DMS114 treated with DMSO at 0.1 percent for 48 hours (cell line): ENCODE measurements around the gene PCP4.
"Not testable (repeated sequence)": the region's sequence is repeated elsewhere in the genome, so short reads cannot be mapped to it uniquely, and the experiment has no call there.

Source experiments
- DNase-seq: peaks from one replicate; lab custom pipeline; 2025; ENCODE audit not compliant: unreplicated experiment; lab: John Stamatoyannopoulos, UW

PCP4 gene

DNA sequence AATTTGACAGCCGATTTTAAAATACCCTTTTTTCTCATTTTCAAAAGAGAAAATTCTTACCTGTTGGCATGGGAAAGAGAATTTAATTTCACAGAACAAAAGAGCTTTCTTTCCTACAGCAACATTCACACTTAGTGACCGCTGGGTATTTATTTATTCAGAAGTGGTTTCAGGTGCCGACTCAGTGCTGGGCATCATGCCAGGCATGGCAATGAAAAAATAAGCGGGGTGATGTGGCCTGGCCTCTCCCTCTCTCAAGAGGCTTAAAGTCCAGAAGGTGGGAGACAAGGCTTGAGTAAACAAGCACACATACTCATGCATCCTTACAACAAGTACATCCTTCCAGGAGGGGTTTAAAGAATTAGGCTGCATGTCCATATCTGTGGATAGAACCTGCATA, 4.1 kb upstream of the PCP4 start:
- DNase-seq = no peak

DNA sequence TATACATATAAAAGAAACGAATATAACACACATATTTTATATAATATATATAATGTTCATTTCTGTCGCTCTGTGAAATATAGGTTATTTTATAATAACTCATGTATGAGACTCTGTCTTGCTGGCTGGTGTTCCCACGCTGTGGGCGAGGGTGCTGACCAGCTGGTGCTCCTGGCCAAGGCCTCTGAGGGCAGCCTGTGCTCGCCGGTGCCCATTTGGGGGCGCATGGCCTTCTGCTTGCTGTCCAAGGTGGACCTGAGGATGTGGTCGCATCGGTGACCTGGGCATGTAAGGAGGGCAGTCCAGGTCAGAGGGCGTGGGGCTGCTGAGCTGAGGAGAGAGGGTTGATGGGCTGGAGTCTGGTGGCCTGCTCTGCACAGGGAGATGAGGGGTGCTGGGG, 1.1 kb upstream of the PCP4 start:
- no peak for DNase-seq

DNA sequence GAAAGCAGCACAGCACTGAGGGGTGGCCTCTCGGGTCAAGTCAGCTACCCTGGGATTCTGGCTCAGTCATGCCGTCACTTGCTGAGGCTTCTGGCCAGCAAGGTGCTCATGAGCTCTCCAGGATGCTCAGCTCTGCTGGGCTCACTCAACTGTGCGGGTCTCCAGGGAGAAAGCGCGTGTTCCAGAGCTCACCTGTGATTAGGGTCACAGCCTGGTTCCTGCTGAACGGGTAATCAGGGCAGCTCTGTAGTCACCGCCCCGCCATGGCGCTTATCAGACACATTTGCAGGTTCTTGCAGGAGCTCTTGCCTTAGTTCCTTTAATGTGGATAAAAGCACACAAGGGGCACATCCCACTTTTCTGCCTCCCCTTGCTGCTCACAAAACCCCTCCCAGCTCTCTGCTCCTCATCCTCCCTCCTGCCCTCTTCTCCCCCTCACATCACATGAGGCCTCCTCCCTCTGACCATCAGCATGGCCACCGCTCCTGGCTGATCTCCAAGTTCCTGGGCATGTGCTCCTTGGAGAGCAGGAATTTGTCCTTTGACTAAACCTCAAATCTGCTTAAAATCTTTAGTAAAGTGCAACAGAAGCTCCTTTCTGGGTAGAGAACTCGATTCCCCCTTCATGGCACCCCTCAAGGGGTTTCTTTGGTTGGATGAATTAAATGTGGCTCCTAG, 2.0 kb downstream of the PCP4 start:
- no peak for DNase-seq

DNA sequence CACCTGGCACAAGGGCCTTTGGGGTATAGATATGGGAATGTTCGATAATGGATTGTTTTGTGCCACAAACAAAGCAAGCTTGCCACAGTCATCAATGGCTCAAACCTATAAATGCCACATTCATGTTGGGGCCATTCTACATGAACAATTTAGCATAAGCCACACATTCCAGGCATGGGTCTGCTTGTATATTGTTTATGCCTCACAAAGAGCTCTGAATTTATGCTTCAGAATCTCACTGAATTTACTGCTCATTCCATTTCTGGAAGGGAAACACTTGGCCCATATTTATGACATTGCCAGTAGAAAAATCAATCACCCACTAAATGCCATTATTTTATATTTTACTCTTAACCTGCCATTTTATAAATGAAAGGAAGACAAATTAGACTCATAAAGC, 6.4 kb downstream of the PCP4 start:
- DNase-seq = no peak

DNA sequence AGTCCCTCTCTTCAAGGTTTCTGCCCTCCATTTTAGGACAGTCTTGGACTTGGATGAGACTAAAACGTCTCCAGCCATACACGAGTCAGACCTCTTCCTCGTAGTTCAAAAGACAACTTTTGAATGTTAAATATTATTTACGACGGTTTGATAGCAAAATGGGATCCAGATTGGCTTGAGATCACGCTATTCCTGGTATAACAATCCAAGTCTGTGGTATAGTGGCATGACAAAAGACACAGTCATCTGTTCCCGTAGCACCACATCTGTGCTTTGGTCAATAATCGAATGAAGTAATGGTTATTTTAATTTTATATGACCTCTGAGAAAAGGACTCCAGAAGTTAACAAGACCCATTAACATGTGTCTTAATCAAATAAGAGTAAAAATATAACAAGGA, 7.0 kb downstream of the PCP4 start:
- no peak for DNase-seq

DNA sequence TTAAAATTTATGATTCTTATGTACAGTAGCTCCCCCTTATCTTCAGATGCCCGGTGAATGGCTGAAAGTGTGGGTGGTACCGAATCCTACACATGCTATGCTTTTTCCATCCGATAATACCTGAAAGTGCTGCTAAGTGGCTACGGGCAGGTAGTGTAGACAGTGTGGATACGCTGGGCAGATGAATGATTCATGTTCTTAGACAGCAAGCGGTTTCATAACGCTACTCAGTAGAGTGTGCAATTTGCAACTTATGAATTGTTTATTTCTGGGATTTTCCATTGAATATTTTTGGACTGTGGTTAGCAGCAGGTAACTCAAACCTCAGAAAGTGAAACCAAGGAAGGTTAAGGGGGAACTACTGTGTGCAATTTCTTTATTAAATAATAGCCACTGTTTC, 7.5 kb downstream of the PCP4 start:
- DNase-seq = no peak

DNA sequence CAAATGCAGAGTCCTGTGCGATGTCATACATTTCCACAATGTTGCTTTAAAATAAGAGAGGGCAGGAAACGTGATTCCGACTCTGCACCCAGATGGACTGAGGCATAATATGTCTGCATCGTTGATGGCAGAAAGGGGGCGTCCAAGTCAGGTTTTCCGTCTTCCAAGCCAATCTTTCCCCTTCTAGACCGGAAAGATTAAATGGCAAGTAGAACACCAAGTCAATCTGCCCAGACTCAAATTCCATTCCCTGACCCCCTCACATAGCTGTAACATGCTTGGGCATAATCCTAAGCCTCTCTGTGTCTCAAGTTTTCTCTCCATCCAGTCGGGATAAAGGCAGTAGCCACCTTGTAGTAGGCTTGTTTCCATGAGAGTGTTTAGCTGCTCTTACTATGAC, 14.4 kb downstream of the PCP4 start:
- no peak for DNase-seq

DNA sequence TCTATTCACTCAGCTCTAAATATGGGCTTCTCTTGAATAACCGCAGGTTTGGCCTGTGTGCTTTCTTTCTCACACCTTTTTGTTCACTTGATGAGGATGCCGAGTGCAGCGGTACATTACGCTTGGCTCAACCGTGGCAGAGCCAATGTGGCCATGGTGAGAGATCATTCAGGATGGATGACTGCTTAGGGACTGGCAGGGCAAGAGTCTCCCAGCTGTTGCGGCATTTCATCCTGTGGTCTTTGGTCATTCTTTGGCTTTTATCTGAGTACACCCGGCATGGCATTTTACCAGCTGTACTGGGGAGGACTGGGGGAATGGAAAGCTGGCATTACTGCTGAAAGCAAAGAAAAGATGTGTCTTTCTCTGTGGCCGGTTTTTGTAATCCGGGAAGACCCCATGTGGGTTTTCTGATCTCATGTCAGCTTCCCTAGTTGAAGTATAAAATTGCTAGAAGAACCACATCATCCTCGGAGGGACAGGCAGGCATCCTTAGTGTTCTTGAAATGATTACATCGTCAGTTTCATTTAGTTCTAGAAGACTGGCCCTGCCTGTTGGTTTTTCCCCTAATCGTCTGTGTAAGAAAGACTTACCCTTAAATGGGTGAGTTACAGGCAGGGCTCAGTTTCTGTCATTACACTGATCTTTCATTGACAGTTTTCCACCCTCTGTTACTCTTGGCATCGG, 15.1 kb downstream of the PCP4 start:
- DNase-seq = no peak

DNA sequence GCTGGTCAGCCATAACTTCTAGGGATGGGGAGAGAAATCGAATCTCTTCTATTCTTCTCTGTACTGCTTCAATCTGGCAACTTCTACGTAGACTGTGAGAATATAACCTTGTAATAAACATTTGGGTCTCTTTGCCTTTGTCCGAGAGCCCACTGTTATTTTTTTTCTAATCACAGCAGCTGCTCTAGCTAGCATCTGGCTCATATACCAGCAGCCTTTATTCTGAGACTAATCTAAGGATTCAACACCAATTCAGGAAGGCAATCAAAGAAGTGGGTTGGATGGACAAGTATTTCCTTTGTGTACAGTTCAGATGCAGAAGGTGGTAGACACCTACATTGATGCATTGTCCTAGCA, 15.6 kb downstream of the PCP4 start:
- DNase-seq = no peak

DNA sequence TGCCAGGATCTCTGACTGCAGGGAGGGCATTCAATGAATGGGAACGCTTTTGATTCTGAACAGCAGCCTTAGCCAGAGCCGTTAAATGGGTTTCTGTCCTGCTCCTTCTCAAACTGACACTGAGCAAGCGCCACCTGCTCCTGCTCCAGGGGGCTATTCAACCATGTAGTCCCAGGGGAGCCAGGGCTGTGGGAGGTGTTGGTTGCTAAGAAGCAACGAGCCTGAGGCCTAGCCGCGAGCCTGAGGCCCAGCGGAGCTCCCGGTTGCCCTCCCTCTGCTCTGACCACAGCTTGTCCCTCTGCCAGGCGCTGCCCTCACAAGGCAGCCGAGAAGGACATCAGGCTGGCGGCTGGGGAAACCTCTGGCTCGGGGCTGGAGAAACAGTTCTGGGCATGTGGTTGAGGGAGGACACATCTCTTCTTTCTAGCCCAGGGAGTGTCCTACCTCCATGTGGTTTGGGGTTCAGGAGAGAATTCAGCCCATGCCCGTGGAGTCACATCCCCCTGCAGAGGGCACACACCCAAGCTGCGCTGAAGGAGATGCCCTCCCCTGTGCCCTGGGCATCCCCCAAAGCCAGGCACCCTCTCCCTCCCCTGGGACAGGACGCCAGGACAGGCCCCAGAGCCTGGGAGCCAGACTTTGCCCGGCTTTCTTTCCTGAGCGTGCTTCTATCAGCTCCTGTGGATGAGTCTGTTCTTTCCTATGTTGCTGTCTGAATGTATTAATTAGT, 18.0 kb downstream of the PCP4 start:
- DNase-seq = no peak

DNA sequence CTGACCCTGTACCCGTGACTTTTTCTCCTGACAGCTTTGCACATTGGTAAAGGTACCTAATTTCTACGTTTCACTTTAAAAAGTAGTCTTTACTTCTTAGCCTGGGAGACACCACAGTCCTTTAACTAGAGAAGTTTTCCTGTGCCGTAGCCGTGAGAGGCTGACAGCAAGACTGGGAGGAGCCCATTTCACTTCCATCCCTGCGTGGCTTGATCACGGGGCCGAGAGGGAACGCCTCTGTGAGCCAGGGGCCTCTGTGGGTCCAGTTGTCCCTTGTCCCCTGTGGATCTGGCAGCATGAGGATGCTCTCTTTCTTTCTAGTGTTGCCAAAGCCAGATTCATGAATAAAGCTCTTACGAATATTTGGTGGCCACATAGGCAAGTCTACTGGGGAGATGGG, 21.6 kb downstream of the PCP4 start:
- DNase-seq = no peak

DNA sequence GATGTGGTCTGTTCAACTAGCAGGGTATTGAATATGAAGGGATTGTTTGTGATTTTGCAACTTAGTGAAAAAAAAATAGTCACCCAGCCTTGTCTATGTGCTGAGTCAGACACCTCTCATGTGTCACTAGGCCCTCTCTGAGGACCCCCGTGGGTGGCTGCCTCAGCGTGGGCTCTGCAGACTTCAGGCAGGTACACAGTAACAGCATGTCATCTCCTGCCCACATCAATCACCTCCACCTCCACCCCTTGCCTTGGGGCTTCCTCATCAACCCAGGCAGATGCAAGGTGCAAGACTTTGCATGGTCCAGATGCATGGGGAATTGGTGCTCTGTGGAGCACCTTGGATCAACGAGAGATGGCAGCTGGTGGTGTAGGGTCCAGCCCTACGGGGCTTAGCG, 23.9 kb downstream of the PCP4 start:
- DNase-seq = no peak

DNA sequence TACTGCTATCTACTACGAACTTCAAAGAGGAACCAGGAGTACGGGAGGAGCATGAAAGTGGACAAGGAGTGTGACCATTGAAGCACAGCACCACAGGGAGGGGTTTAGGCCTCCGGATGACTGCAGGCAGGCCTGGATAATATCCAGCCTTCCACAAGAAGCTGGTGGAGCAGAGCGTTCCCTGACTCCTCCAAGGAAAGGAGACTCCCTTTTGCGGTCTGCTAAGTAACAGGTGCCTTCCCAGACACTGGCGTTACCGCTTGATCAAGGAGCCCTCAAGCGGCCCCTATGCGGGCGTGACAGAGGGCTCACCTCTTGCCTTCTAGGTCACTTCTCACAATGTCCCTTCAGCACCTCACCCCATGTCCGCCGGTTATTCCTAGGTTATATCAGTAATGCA, 24.6 kb downstream of the PCP4 start:
- not testable (repeated sequence) for DNase-seq

DNA sequence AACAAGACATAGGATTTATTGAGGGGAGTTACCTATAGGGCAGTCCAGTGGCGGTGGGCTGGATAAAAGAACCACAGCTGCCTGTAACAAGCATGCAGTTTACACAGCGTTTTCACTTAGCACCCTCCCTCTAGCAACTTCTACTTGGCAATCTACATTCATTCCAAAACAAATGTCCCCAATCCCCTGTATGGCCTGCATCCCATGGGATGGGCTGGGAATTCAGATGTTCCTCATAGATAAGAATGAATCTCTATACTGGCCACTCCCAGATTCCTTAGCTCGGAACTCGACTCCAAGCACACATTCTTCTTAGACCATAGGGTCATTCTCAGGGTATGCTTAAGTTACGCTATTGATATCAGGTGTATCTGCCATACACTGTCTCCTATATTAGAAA, 33.3 kb downstream of the PCP4 start:
- DNase-seq = no peak

DNA sequence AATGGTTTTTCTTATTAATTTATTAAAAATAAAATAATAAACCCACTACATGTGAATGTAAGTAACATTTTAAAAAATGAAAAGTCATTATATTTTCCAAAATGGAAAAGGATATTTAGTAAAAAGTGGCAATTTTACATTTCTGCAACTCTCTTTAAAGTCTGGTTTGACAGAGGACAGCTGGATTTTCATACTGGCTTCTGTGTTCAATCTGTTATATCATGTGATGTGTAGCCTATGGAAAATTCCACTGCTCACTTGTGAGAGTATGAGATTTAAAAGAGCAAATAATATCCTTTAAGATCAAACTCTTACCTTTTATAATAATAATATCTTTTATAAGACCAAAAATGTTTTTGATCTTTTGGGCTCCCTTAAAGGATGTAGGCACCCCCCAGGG, 33.7 kb downstream of the PCP4 start:
- no peak for DNase-seq

DNA sequence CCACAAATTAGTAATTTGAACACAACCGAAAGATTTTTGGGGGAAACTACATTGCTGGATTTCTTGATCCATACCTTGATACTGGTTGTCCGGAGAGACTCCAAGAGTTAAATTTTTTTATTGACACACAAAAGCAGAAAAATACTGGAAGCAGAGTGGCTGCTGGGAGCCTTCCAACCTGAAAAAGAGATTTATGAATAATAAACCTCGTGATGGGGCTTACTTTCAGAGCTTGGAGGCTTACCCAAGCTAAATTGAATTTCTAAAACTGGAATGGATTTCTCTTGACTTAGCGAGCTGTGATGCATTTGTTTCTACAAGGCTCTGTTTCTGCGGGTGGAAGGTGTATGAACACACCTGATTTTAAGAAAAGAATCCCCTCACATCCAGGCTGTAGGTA, 35.7 kb downstream of the PCP4 start:
- no peak for DNase-seq

DNA sequence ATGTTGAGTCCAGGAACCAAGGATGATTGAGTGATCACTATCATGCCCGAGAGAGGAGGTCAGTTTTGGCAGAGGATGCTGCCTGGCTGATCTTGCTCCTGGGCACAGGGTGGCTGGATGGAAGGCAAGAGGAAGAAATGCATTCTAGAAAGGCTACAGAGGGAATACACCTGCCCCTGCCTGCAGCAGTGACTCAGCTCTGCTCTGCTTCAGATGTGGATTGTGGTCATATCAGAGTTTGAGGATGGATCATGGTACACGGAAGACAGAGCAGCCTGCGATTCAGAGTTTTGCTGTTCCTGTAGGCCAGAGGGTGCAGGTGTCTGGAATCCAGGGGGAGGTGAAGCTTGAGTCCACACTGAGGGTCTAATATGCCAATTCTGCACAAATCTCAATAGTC, 37.2 kb downstream of the PCP4 start:
- DNase-seq = no peak

DNA sequence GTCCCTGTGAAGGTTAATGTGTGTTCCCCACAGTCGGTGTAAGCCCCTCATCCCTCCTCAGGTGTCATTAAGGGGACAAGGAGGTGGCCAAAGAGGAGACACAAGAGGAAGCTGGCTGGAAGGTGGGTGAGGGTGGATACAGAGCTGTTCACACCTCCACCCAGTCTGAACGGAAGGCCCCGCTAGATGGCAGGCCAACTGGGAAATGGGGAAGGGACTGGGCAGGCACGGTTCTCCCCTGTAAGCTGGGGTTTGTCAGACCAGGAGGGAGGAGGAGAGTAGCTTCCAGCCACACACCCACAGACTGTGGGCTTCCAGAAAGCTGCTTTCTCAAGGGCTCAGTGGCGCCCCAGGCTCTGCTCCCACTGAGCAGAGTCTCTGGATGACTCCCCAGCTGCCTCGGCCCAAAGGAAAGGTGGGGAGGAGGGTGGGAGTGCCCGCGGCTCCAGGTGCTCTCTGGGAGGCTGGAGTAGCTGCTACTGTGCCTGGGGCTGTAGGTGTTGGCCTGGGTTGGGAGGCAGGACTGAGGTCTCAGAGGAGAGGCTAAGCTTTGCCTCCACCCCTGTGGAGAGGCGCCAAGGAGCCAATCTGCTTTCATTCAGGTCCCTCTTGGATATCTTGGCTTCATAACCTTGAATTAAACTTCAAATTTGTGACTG, 41.2 kb downstream of the PCP4 start:
- DNase-seq = no peak

DNA sequence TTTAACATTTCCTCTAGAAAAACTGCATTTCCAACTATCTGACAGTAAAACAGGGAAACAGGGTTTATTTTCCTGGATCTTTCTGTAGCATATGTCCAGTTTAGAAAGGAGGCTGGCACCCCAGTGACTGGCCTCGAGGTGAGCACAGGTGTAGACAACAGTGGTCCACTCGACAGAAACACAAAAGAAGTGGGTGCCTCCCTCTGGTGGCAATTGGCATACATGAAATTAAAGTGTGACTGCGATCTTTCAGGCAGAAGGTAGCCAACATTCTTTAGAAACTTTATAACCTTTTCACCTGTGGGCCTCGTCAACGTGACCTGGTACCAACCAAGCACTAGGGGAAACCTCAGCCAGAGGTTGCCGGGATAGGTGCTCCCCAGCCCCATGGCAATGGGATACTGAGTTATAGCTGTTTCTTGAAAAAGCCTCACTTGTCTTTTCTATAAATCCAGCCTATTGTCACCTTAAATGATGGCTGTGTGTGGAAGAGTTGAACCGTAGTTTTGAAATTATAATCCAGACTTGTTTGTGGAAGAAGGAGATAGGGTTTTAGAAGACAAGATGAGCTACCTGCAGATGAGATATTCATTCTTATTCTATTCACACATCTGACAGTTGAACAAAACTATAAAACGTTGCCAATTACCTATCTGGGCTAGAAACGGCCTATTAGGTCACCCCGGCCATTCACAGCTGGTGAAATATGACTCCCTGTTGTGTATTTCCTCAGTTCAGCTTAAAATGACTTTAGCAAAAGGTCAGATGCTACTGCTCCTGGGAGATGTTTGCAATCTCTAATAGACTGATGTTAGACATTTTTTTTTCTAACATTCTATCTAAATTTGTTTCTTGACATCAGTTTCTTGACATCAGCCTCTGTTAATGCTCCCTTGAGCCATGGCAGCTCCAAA, 44.3 kb downstream of the PCP4 start:
- no peak for DNase-seq

DNA sequence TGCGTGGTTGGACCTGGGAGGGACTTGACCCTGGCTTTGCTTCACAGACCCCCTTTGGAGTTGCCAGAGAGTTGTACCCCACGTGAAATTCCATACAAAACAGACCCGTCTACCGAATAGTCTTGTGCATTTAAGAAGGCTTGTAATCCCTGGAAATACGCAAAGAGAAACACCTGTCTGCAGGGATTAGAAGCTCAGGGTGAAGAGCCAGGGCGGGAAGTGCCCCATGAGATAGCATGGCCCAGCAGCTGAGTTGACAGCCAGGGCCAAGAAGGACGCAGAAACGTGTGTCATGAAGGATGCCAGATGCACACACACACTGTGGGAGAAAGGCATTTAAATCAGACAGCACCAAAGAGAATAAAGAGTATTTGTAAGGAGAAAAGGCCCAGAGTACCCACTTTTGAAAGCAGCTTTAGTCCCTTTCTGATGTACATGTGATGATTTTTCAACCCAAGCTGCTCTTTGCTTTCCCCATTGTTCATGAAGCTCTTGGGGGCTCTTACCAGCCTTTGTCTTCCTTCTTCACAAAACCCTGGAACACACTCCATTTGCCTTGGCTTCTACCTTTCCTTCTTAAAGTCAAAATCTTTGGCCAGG, 46.6 kb downstream of the PCP4 start:
- no peak for DNase-seq

DNA sequence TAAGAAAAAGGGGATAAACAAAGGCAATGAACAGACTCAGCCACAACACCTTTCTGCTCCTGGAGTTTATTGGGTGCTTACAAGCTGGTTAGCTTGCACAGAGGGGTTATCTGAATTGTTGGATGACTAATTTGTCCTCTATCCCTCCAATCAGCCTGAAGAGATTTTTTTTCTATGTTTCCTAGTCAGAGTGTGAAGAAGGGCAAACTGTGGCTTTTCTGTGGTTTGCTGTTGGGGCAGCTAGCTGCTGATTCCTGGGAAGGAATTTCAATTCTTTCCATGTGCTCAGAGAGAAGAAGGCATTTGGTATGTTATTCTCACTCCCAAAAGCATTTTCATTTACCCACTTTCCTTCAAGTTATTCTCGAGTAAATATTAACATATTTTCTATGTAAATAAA, 48.6 kb downstream of the PCP4 start:
- DNase-seq = no peak
